CD4-positive, alpha-beta T cell (primary cell): Measurements from ENCODE around the gene ZFPM1. TPM values are rescaled to one million over a fixed set of nuclear protein-coding genes. Genes with fewer than 3 reads are reported as not detected.
"Not testable (repeated sequence)": the region's sequence is repeated elsewhere in the genome, so short reads cannot be mapped to it uniquely, and the experiment has no call there.

Source experiments
- ATAC-seq: fragments of 200-7000 bp; cut with Tn5 transposase; one replicate; pipeline ENCODE4 v1.10.0; 2022; ENCODE audit warnings: mild to moderate bottlenecking; ENCODE audit not compliant: poor library complexity
- CTCF ChIA-PET: fragments of 350-600 bp; sonication (Branson Sonifier 250); formaldehyde crosslinking; loops from one replicate; lab custom pipeline; 2021; ENCODE audit warnings: antibody characterized with exemption, inconsistent platforms; lab: Charles Lee
- POLR2A ChIA-PET: fragments of 350-600 bp; sonication (Branson Sonifier 250); formaldehyde crosslinking; loops from one replicate; lab custom pipeline; 2021; ENCODE audit warnings: antibody characterized with exemption, inconsistent platforms; lab: Charles Lee
- DNase-seq, 14 experiments: peaks; one replicate each; pipeline ENCODE4 v3.0.0-alpha.2; 2013 to 2020; ENCODE audit warnings: mixed read lengths in 2 of 14
- H3K27ac ChIP-seq, 2 donors: one replicate each; pipeline versions ENCODE4 v1.5.1 to v1.7.0; 2013; ENCODE audit warnings: low read length in 2 of 2, low read depth in 1 of 2, mild to moderate bottlenecking in 1 of 2
- H3K27me3 ChIP-seq, 2 experiments: 1 replicate in 1 of 2; 2 replicates in 1 of 2; pipeline versions ENCODE4 v1.6.1 to v1.7.0; 2013; ENCODE audit warnings: low read length in 2 of 2, control low read depth in 1 of 2, mild to moderate bottlenecking in 1 of 2, moderate library complexity in 1 of 2; ENCODE audit not compliant: insufficient read depth in 2 of 2, control insufficient read depth in 1 of 2
- H3K36me3 ChIP-seq: one replicate; pipeline ENCODE4 v1.6.1; 2013; ENCODE audit warnings: low read length, control low read depth; ENCODE audit not compliant: insufficient read depth
- H3K4me1 ChIP-seq: one replicate; pipeline ENCODE4 v1.6.1; 2013; ENCODE audit warnings: low read length, control low read depth; ENCODE audit not compliant: insufficient read depth
- H3K4me3 ChIP-seq: one replicate; pipeline ENCODE4 v1.5.1; 2013; ENCODE audit warnings: mild to moderate bottlenecking, low read length, moderate library complexity
- H3K9me3 ChIP-seq, 2 experiments: 1 replicate in 1 of 2; 2 replicates in 1 of 2; pipeline versions ENCODE4 v1.6.1 to v1.7.0; 2013; ENCODE audit warnings: low read length in 2 of 2, mild to moderate bottlenecking in 2 of 2, control low read depth in 1 of 2, moderate library complexity in 1 of 2; ENCODE audit not compliant: control insufficient read depth in 1 of 2, insufficient read depth in 1 of 2
- H3K27ac Mint-ChIP-seq: one replicate; pipeline ENCODE4 v1.8.0; 2020; ENCODE audit warnings: mixed read lengths
- H3K27me3 Mint-ChIP-seq: one replicate; pipeline ENCODE4 v1.8.0; 2021; ENCODE audit warnings: mixed read lengths
- H3K36me3 Mint-ChIP-seq: one replicate; pipeline ENCODE4 v1.8.0; 2021; ENCODE audit warnings: low read depth, mixed read lengths
- H3K4me1 Mint-ChIP-seq: one replicate; pipeline ENCODE4 v1.8.0; 2021; ENCODE audit warnings: low read depth, mixed read lengths
- H3K4me3 Mint-ChIP-seq: one replicate; pipeline ENCODE4 v1.8.0; 2020; ENCODE audit warnings: mild to moderate bottlenecking, mixed read lengths
- H3K9me3 Mint-ChIP-seq: one replicate; pipeline ENCODE4 v1.8.0; 2020; ENCODE audit warnings: mixed read lengths
- CTCF ChIP-seq: fragments of 200-600 bp; IDR thresholded peaks from one replicate; pipeline ENCODE4 v1.8.0; 2022; ENCODE audit warnings: antibody characterized with exemption, mild to moderate bottlenecking
- intact Hi-C, 2 experiments: fragments of 100-400 bp; cut with DNase I in 1 of 2; cut with micrococcal nuclease in 1 of 2; formaldehyde crosslinking; loops; one replicate each; pipeline versions ENCODE4 v1.15.1 to v1.9.0; 2023 to 2025; cut with DNase I, micrococcal nuclease
- total RNA-seq, 174 experiments: library from RNA in 2 of 174; stranded (reverse) in 2 of 174; gene quantifications; one replicate each; pipeline ENCODE4 v1.2.3 and lab custom pipeline; 2021 to 2026

ZFPM1 gene
- total RNA-seq, 2 experiments from 2014 or later: 22.8 to 24.2 TPM

GRCh38 chr16:88467541-88467944, 14.5 kb downstream of the ZFPM1 start:
- Mint-ChIP-seq H3K9me3 (no peaks in the 10 kb centered on the region), H3K27ac (peak overlapping the region; percentile 91), H3K36me3 (no peaks in the 10 kb centered on the region), H3K4me3 (no peak overlapping the region), H3K27me3 (no peaks in the 10 kb centered on the region), H3K4me1 (peaks cover 64% of the 10 kb centered on the region)
- H3K4me1 ChIP-seq: peaks cover 92% of the 10 kb centered on the region
- H3K9me3 ChIP-seq: no peaks in the 10 kb centered on the region
- no peak overlapping the region for H3K27ac ChIP-seq
- no peaks in the 10 kb centered on the region for H3K27me3 ChIP-seq
- ChIA-PET CTCF (no interaction called here), POLR2A (interaction anchor here (0.6 to 1.1 kb wide), 2 partner anchors 8 to 13 kb away, joined by 3 to 4 read pairs; no protein-coding TSS in a partner anchor)
- H3K36me3 ChIP-seq: no peaks in the 10 kb centered on the region
- intact Hi-C loops: no loop called here
- DNase-seq: no peak
- TF ChIP-seq CTCF: no peak
- no peak for ATAC-seq
- no peak overlapping the region for H3K4me3 ChIP-seq

- Histone ChIP-seq H3K27ac (peak overlapping the region; percentile 24 to 62), H3K4me3 (no peak overlapping the region), H3K27me3 (no peaks in the 10 kb centered on the region), H3K36me3 (peaks cover 2% of the 10 kb centered on the region), H3K4me1 (peaks cover 90% of the 10 kb centered on the region), H3K9me3 (no peaks in the 10 kb centered on the region)
- ChIA-PET POLR2A (interaction anchor here (1.1 to 1.7 kb wide), 2 partner anchors 9 to 14 kb away, joined by 3 to 7 read pairs; no protein-coding TSS in a partner anchor), CTCF (no interaction called here)
- DNase-seq (peak in 3 of 14 experiments; percentile 24 to 59 (median 25)), ATAC-seq (peak; percentile 13)
- no peak for TF ChIP-seq CTCF
- peak overlapping the region; percentile 92 for H3K27ac Mint-ChIP-seq
- H3K4me1 Mint-ChIP-seq: peaks cover 66% of the 10 kb centered on the region
- intact Hi-C loops: loop anchor here in 1 of 2 experiments (1.0 kb wide), 1 partner anchor 12 kb away; no protein-coding TSS in a partner anchor
- H3K4me3 Mint-ChIP-seq: no peak overlapping the region
- H3K36me3 Mint-ChIP-seq: no peaks in the 10 kb centered on the region
- H3K9me3 Mint-ChIP-seq: no peaks in the 10 kb centered on the region
- no peaks in the 10 kb centered on the region for H3K27me3 Mint-ChIP-seq
Measured at GRCh38 chr16:88468275-88469129, 15.4 kb downstream of the ZFPM1 start.

- H3K4me3 Mint-ChIP-seq: peak overlapping the region; percentile 65
Measured at GRCh38 chr16:88469615-88470395, 16.7 kb downstream of the ZFPM1 start.

GRCh38 chr16:88470396-88470680, 17.3 kb downstream of the ZFPM1 start:
- Histone ChIP-seq H3K4me1 (peaks cover 73% of the 10 kb centered on the region), H3K27ac (peak overlapping the region; percentile 24 to 62)
- H3K36me3 ChIP-seq, H3K9me3 ChIP-seq, H3K4me3 ChIP-seq, H3K27me3 Mint-ChIP-seq, H3K36me3 Mint-ChIP-seq, H3K9me3 Mint-ChIP-seq, intact Hi-C loops, H3K27me3 ChIP-seq, CTCF ChIA-PET: not testable (repeated sequence)
- H3K27ac Mint-ChIP-seq: peak overlapping the region; percentile 92
- peaks cover 58% of the 10 kb centered on the region for H3K4me1 Mint-ChIP-seq
- POLR2A ChIA-PET: interaction anchor here (1.7 kb wide), 1 partner anchor 15 kb away, joined by 7 read pairs; no protein-coding TSS in a partner anchor
- ATAC-seq: peak; percentile 29
- H3K4me3 Mint-ChIP-seq: peak overlapping the region; percentile 65
- DNase-seq: peak in 6 of 14 experiments; percentile 26 to 81 (median 54)

More at GRCh38 chr16:88469615-88470395, 16.7 kb downstream of the ZFPM1 start:
- POLR2A ChIA-PET: interaction anchor here (1.0 to 1.7 kb wide), 2 partner anchors 15 to 100 kb away, joined by 3 to 7 read pairs; no protein-coding TSS in a partner anchor
- Histone ChIP-seq H3K36me3 (peaks cover 2% of the 10 kb centered on the region), H3K4me3 (no peak overlapping the region), H3K27me3 (no peaks in the 10 kb centered on the region), H3K27ac (peak overlapping the region; percentile 24 to 62), H3K9me3 (no peaks in the 10 kb centered on the region), H3K4me1 (peaks cover 77% of the 10 kb centered on the region)
- Mint-ChIP-seq H3K27me3 (no peaks in the 10 kb centered on the region), H3K36me3 (peaks cover 4% of the 10 kb centered on the region), H3K9me3 (no peaks in the 10 kb centered on the region), H3K4me1 (peaks cover 62% of the 10 kb centered on the region), H3K27ac (peak overlapping the region; percentile 92)
- CTCF ChIA-PET: no interaction called here
- ATAC-seq: peak; percentile 41
- intact Hi-C loops: loop anchor here in 1 of 2 experiments (1.0 kb wide), 1 partner anchor 14 kb away; no protein-coding TSS in a partner anchor
- DNase-seq: peak in 12 of 14 experiments; percentile 21 to 82 (median 56)
- TF ChIP-seq CTCF: no peak
